Subcutaneous adipose tissue (tissue), 4 donors: Measurements from ENCODE around the gene CCSER1. TPM values are rescaled to one million over a fixed set of nuclear protein-coding genes. Genes with fewer than 3 reads are reported as not detected.

Experiments
- total RNA-seq, 4 donors: library from RNA; depleted of rRNA; stranded (reverse); fragments of >200 nt; gene quantifications; one replicate each; pipeline ENCODE4 v1.1.0, GENCODE V29; 2016
- TF ChIP-seq, protein P1 (sequence below): fragments of 450-650 bp; IDR thresholded peaks from one replicate; pipeline ENCODE4 v1.5.1; 2016; ENCODE audit warnings: low read depth, mild to moderate bottlenecking, control low read depth, antibody characterized with exemption, moderate library complexity

CCSER1 gene
- total RNA-seq, 4 donors from 2014 or later, result 8.0 to 18.1 (median 16.0) TPM

GRCh38 chr4:91282217-91282616 is 1155.0 kb downstream of the CCSER1 start:
- TF ChIP-seq, protein P1, sequence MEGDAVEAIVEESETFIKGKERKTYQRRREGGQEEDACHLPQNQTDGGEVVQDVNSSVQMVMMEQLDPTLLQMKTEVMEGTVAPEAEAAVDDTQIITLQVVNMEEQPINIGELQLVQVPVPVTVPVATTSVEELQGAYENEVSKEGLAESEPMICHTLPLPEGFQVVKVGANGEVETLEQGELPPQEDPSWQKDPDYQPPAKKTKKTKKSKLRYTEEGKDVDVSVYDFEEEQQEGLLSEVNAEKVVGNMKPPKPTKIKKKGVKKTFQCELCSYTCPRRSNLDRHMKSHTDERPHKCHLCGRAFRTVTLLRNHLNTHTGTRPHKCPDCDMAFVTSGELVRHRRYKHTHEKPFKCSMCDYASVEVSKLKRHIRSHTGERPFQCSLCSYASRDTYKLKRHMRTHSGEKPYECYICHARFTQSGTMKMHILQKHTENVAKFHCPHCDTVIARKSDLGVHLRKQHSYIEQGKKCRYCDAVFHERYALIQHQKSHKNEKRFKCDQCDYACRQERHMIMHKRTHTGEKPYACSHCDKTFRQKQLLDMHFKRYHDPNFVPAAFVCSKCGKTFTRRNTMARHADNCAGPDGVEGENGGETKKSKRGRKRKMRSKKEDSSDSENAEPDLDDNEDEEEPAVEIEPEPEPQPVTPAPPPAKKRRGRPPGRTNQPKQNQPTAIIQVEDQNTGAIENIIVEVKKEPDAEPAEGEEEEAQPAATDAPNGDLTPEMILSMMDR, result no peak

- TF ChIP-seq, protein P1, result no peak
These were observed 1156.6 kb downstream of the CCSER1 start for GRCh38 chr4:91283726-91284230.

DNA sequence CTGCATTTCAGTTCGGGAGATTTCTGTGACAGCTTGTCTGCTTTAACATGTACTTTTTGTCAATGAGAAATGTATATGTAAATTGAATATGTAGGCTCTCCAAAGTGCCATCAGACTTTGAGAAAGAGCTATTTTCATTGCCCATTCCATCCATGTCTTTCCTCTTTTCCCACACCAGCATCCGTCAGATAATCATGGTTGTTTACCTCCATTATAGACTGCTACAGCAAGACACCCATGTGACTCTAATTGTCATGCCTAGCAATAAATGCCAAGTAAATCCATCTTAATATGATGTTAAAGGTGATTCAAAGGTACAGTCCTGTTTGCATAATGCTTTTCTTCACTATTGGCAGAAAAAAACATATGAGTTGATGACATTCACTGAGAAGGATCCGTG is 1157.3 kb downstream of the CCSER1 start:
- TF ChIP-seq, protein P1, result no peak

DNA sequence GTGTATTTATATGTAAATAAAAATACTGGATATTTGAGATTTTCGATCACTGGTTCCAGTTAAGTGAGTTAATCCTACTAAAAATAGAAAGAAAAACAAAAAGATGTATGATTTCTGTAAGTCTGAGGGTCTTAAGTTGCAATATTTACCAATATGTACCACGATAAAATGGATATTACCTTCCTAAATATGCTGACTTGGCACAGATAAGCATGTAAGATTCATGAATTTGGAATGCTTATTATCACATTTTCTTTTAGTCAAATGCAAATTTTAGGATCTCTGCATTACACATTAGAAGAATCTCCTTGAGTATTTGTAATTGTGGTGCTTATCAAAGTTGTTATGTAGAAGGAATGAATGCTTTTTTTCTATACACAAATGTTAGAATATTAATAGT is 1158.3 kb downstream of the CCSER1 start:
- TF ChIP-seq, protein P1, result no peak

DNA sequence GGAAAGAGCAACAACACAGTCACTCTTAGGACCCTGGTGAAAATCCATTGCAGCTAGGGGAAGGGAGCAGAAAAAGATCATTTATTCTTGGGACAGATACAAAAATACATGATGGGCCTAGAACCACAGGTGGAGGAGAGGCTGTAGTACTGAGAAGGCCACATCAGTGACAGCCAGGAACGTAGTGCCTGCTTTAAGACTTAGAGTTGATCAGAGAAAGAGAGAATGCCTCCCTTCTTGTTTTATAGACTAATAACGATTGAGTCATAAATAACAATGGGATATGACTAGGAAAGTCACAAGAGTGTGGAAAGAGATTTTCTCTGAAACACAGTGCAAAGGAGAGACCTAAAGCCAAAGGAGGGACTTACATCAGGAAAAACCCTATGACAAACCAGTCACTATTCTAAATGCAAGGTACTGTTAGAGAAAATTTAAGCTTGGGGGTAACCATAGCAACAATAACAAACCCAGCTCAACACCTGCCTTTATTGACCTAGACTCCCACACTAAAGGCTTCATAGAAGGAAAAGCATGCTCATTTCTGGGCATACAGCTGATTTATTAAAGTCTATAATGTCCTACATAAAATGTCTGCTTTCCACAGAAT is 1161.6 kb downstream of the CCSER1 start:
- TF ChIP-seq, protein P1, result no peak

- TF ChIP-seq, protein P1, result no peak
These were observed 1171.0 kb downstream of the CCSER1 start for GRCh38 chr4:91298156-91298700.

- TF ChIP-seq, protein P1, result no peak
These were observed 1171.6 kb downstream of the CCSER1 start for GRCh38 chr4:91298824-91299223.
